ENCODE measurements around the gene SPATS2L.
"Not testable (repeated sequence)": the region's sequence is repeated elsewhere in the genome, so short reads cannot be mapped to it uniquely, and the experiment has no call there.

Gene SPATS2L

GRCh38 chr2:200320991-200321390, 14.5 kb downstream of the SPATS2L start:
- no peak for DNase-seq

- DNase-seq, result no peak
These were observed 15.5 kb downstream of the SPATS2L start for GRCh38 chr2:200321780-200322534.

GRCh38 chr2:200322607-200323006, 16.1 kb downstream of the SPATS2L start:
- DNase-seq, result no peak

- DNase-seq, result no peak
These were observed 17.9 kb downstream of the SPATS2L start for GRCh38 chr2:200324362-200324761.

- no peak for DNase-seq
These were observed 22.9 kb downstream of the SPATS2L start for GRCh38 chr2:200329384-200329783.

- DNase-seq, result no peak
These were observed 23.3 kb downstream of the SPATS2L start for GRCh38 chr2:200329798-200330197.

- DNase-seq, result no peak
These were observed 24.0 kb downstream of the SPATS2L start for GRCh38 chr2:200330351-200331060.

GRCh38 chr2:200331061-200331400, 24.5 kb downstream of the SPATS2L start:
- DNase-seq, result no peak

- no peak for DNase-seq
These were observed 29.2 kb downstream of the SPATS2L start for GRCh38 chr2:200335657-200336056.

- DNase-seq, result no peak
These were observed 30.6 kb downstream of the SPATS2L start for GRCh38 chr2:200336980-200337615.

GRCh38 chr2:200337621-200338020, 31.1 kb downstream of the SPATS2L start:
- DNase-seq, result no peak

GRCh38 chr2:200338692-200339091, 32.2 kb downstream of the SPATS2L start:
- DNase-seq, result no peak

GRCh38 chr2:200340508-200341224, 34.2 kb downstream of the SPATS2L start:
- no peak for DNase-seq

- no peak for DNase-seq
These were observed 34.9 kb downstream of the SPATS2L start for GRCh38 chr2:200341376-200341775.

GRCh38 chr2:200342235-200342634, 35.7 kb downstream of the SPATS2L start:
- no peak for DNase-seq

GRCh38 chr2:200342654-200343053, 36.2 kb downstream of the SPATS2L start:
- no peak for DNase-seq

- DNase-seq, result not testable (repeated sequence)
These were observed 37.7 kb downstream of the SPATS2L start for GRCh38 chr2:200344202-200344601.

- no peak for DNase-seq
These were observed 39.5 kb downstream of the SPATS2L start for GRCh38 chr2:200345975-200346374.

GRCh38 chr2:200347301-200347700, 40.8 kb downstream of the SPATS2L start:
- DNase-seq, result no peak

GRCh38 chr2:200348897-200349563, 42.5 kb downstream of the SPATS2L start:
- no peak for DNase-seq

GRCh38 chr2:200349868-200350267, 43.4 kb downstream of the SPATS2L start:
- DNase-seq, result no peak

- DNase-seq, result no peak
These were observed 44.4 kb downstream of the SPATS2L start for GRCh38 chr2:200350850-200351285.

- no peak for DNase-seq
These were observed 45.3 kb downstream of the SPATS2L start for GRCh38 chr2:200351815-200352214.
